Loucy (cell line): ENCODE measurements around the gene AGRN.

Experiments used
- EZH2phosphoT487 ChIP-seq: fragments of 200-600 bp; IDR thresholded peaks from 2 replicates; pipeline ENCODE4 v1.6.1; 2018; ENCODE audit warnings: antibody characterized with exemption, mild to moderate bottlenecking, moderate library complexity, borderline replicate concordance
- TF ChIP-seq, protein P1 (sequence below): fragments of 200-600 bp; sonication (generic); conservative IDR thresholded peaks from 2 replicates; pipeline ENCODE4 v1.5.1; 2014; ENCODE audit warnings: mild to moderate bottlenecking, antibody characterized with exemption, low read length

DNA sequence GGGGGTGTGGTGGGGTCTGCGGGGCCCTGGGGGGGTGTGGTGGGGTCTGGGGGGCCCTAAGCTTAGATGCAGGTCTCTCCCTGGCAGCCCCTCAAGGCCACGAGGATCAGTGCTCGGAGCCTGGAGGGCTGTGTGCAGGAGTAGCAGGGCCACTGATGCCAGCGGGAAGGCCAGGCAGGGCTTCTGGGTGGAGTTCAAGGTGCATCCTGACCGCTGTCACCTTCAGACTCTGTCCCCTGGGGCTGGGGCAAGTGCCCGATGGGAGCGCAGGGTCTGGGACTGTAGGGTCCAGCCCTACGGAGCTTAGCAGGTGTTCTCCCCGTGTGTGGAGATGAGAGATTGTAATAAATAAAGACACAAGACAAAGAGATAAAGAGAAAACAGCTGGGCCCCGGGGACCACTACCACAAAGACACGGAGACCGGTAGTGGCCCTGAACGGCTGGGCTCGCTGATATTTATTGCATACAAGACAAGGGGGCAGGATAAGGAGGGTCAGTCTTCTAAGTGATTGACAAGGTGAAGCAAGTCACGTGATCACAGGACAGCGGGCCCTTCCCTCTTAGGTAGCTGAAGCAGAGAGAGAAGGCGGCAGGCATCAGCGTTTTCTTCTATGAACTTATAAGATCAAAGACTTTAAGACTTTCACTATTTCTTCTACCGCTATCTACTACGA is 45.5 kb downstream of the AGRN start:
- TF ChIP-seq, protein P1, sequence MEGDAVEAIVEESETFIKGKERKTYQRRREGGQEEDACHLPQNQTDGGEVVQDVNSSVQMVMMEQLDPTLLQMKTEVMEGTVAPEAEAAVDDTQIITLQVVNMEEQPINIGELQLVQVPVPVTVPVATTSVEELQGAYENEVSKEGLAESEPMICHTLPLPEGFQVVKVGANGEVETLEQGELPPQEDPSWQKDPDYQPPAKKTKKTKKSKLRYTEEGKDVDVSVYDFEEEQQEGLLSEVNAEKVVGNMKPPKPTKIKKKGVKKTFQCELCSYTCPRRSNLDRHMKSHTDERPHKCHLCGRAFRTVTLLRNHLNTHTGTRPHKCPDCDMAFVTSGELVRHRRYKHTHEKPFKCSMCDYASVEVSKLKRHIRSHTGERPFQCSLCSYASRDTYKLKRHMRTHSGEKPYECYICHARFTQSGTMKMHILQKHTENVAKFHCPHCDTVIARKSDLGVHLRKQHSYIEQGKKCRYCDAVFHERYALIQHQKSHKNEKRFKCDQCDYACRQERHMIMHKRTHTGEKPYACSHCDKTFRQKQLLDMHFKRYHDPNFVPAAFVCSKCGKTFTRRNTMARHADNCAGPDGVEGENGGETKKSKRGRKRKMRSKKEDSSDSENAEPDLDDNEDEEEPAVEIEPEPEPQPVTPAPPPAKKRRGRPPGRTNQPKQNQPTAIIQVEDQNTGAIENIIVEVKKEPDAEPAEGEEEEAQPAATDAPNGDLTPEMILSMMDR, result no peak
- no peak for TF ChIP-seq EZH2phosphoT487
